ENCODE data around the gene MSMB.
"Not testable (repeated sequence)": the region's sequence is repeated elsewhere in the genome, so short reads cannot be mapped to it uniquely, and the experiment has no call there.

Gene MSMB

GRCh38 chr10:46091080-46091827 lies 45.2 kb upstream of the MSMB start:
- no peaks in the 10 kb centered on the region for H3K36me3 Mint-ChIP-seq (ENCODE audit: low read depth)
- H3K27ac Mint-ChIP-seq, result no peak overlapping the region
- H3K4me3 Mint-ChIP-seq, result no peak overlapping the region
- no peak for TF ChIP-seq CTCF (IDR thresholded peaks at IDR 0.05; ENCODE audit: unreplicated experiment in 3 of 3)
- no peaks in the 10 kb centered on the region for H3K9me3 Mint-ChIP-seq
- no peaks in the 10 kb centered on the region for H3K4me1 Mint-ChIP-seq
- H3K27me3 Mint-ChIP-seq (ENCODE audit: low read depth), result peaks cover 3% of the 10 kb centered on the region

GRCh38 chr10:46090258-46090812 lies 44.3 kb upstream of the MSMB start:
- peaks cover 3% of the 10 kb centered on the region for H3K27me3 Mint-ChIP-seq (ENCODE audit: low read depth)
- H3K27ac Mint-ChIP-seq, result no peak overlapping the region
- no peaks in the 10 kb centered on the region for H3K36me3 Mint-ChIP-seq (ENCODE audit: low read depth)
- H3K4me1 Mint-ChIP-seq, result no peaks in the 10 kb centered on the region
- TF ChIP-seq CTCF (IDR thresholded peaks at IDR 0.05; ENCODE audit: unreplicated experiment in 3 of 3), result no peak
- H3K9me3 Mint-ChIP-seq, result no peaks in the 10 kb centered on the region
- no peak overlapping the region for H3K4me3 Mint-ChIP-seq

GRCh38 chr10:46087381-46087780 lies 41.3 kb upstream of the MSMB start:
- not testable (repeated sequence) for H3K36me3 Mint-ChIP-seq (ENCODE audit: low read depth); H3K27ac Mint-ChIP-seq; H3K4me1 Mint-ChIP-seq; H3K27me3 Mint-ChIP-seq (ENCODE audit: low read depth); H3K4me3 Mint-ChIP-seq; H3K9me3 Mint-ChIP-seq

- Mint-ChIP-seq H3K4me1 (no peaks in the 10 kb centered on the region), H3K27me3 (ENCODE audit: low read depth) (no peaks in the 10 kb centered on the region), H3K27ac (no peak overlapping the region), H3K4me3 (no peak overlapping the region), H3K9me3 (peaks cover 3% of the 10 kb centered on the region), H3K36me3 (ENCODE audit: low read depth) (no peaks in the 10 kb centered on the region)
- no peak for TF ChIP-seq CTCF (IDR thresholded peaks at IDR 0.05; ENCODE audit: unreplicated experiment in 3 of 3)
Observed at GRCh38 chr10:46084321-46085165, 38.5 kb upstream of the MSMB start.

- Mint-ChIP-seq H3K36me3 (ENCODE audit: low read depth) (no peaks in the 10 kb centered on the region), H3K4me3 (no peak overlapping the region)
- TF ChIP-seq CTCF (IDR thresholded peaks at IDR 0.05; ENCODE audit: unreplicated experiment in 3 of 3), result no peak
Observed at GRCh38 chr10:46080886-46081285, 34.8 kb upstream of the MSMB start.

GRCh38 chr10:46079831-46080585 lies 33.9 kb upstream of the MSMB start:
- no peak for TF ChIP-seq CTCF (IDR thresholded peaks at IDR 0.05; ENCODE audit: unreplicated experiment in 3 of 3)
- no peaks in the 10 kb centered on the region for H3K27me3 Mint-ChIP-seq (ENCODE audit: low read depth)
- no peak overlapping the region for H3K4me3 Mint-ChIP-seq
- H3K27ac Mint-ChIP-seq, result no peak overlapping the region
- peaks cover 3% of the 10 kb centered on the region for H3K9me3 Mint-ChIP-seq
- H3K4me1 Mint-ChIP-seq, result no peaks in the 10 kb centered on the region
- H3K36me3 Mint-ChIP-seq (ENCODE audit: low read depth), result no peaks in the 10 kb centered on the region

More at GRCh38 chr10:46080886-46081285, 34.8 kb upstream of the MSMB start:
- no peak overlapping the region for H3K27ac Mint-ChIP-seq
- no peaks in the 10 kb centered on the region for H3K27me3 Mint-ChIP-seq (ENCODE audit: low read depth)
- H3K4me1 Mint-ChIP-seq, result no peaks in the 10 kb centered on the region
- H3K9me3 Mint-ChIP-seq, result peaks cover 3% of the 10 kb centered on the region
